ENCODE results near the gene SRSF7.
"Not testable (repeated sequence)": the region's sequence is repeated elsewhere in the genome, so short reads cannot be mapped to it uniquely, and the experiment has no call there.

SRSF7 gene

DNA sequence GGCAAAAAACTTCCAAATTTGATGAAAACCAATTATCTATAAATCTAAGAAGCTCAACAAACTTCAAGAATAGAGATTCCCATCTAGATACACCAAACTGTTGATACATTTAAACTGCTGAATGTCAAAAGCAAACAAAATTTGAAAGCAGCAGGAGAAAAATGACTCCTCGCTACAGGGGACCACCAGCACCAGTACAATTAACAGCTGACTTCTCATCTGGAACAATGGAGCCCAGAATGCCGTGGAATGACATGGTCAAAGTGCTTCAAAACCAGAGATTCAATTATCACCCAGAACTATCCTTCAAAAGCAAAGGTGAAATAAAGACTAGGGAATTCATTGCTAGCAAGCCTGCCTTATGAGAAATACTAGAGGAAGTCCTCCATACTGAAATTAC, 11.6 kb downstream of the SRSF7 start:
- Histone ChIP-seq H3K36me3 (peaks cover 72% of the 10 kb centered on the region), H3K27me3 (no peaks in the 10 kb centered on the region), H3K9me3 (no peaks in the 10 kb centered on the region), H3K4me3 (ENCODE audit: low read depth, low read length) (no peak overlapping the region), H3K4me1 (peaks cover 4% of the 10 kb centered on the region; the same call in 1 of the 2 replicates)
- TF ChIP-seq, protein P1, sequence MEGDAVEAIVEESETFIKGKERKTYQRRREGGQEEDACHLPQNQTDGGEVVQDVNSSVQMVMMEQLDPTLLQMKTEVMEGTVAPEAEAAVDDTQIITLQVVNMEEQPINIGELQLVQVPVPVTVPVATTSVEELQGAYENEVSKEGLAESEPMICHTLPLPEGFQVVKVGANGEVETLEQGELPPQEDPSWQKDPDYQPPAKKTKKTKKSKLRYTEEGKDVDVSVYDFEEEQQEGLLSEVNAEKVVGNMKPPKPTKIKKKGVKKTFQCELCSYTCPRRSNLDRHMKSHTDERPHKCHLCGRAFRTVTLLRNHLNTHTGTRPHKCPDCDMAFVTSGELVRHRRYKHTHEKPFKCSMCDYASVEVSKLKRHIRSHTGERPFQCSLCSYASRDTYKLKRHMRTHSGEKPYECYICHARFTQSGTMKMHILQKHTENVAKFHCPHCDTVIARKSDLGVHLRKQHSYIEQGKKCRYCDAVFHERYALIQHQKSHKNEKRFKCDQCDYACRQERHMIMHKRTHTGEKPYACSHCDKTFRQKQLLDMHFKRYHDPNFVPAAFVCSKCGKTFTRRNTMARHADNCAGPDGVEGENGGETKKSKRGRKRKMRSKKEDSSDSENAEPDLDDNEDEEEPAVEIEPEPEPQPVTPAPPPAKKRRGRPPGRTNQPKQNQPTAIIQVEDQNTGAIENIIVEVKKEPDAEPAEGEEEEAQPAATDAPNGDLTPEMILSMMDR (IDR thresholded peaks at IDR 0.05; ENCODE audit: low read depth, low read length): no peak
- no peak for DNase-seq

DNA sequence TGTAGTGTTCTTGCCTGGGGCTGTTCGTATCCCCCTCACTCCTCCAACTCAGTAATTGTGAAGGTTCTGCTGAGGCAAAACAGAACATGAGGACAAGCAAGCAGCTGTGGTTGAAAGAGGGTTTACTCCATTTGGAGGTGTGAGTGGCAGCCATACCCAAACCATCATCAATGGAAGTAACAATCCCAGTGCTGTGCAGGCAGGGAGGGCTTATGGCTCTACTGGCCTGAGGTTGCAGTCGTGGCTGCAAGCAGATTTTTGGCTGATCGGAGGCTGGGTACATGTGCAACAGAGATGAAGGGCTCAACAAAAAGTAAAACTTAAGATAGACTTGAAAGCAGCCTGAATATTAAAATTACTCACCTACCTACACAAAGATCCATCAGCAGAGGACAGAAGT, 13.2 kb downstream of the SRSF7 start:
- no peak overlapping the region for H3K4me3 ChIP-seq (ENCODE audit: low read depth, low read length)
- H3K27me3 ChIP-seq: no peaks in the 10 kb centered on the region
- TF ChIP-seq, protein P1 (IDR thresholded peaks at IDR 0.05; ENCODE audit: low read depth, low read length): no peak
- no peak for DNase-seq
- H3K4me1 ChIP-seq: no peaks in the 10 kb centered on the region
- H3K36me3 ChIP-seq: peaks cover 65% of the 10 kb centered on the region
- no peaks in the 10 kb centered on the region for H3K9me3 ChIP-seq

DNA sequence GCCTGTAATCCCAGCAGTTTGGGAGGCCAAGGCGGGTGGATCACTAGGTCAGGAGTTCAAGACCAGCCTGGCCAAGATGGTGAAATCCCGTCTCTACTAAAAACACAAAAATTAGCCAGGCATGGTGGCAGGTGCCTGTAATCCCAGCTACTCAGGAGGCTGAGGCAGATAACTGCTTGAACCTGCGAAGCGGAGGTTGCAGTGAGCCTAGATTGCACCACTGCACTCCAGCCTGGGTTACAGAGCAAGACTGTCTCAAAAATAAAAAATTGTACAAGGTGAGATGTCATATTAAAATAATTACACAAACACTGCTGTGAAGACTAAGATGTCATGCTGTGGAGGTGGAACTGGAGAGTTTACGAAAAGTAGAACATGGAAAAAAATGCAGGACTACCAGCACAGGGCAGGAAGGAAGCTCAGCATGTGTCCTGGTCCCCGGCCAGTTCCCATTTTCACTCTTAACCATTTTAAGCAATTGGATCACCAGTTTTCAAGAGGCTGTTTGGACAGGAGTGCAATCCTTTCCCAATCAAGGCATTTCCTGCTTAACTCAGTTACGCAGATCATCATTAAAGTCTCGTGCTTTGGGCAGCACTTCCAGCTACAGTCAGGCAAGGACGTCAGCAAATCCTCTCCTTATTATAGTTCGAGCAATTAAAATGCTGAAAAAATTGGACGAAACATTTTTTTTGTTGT, 14.0 kb downstream of the SRSF7 start:
- not testable (repeated sequence) for H3K4me3 ChIP-seq (ENCODE audit: low read depth, low read length); H3K4me1 ChIP-seq; DNase-seq; H3K9me3 ChIP-seq; H3K27me3 ChIP-seq
- H3K36me3 ChIP-seq: peaks cover 57% of the 10 kb centered on the region

DNA sequence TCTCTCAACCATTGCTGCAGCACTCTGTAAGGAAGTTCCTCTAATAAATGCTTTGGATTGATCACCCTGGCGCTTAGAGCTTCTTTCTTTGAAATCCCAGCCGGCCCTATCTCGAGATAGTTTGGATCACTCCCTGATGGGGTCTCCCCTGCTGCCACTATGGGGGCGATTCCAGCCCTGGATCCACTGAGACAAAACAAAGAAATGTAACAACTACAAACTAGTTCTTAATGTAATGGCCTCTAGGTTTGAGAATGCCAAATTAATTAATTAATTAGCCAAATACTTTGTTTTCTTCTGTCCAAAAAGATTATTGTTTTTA, 15.2 kb downstream of the SRSF7 start:
- Histone ChIP-seq H3K4me1 (no peaks in the 10 kb centered on the region), H3K9me3 (no peaks in the 10 kb centered on the region), H3K27me3 (no peaks in the 10 kb centered on the region), H3K36me3 (peaks cover 52% of the 10 kb centered on the region), H3K4me3 (ENCODE audit: low read depth, low read length) (no peak overlapping the region)
- no peak for DNase-seq
- TF ChIP-seq, protein P1 (IDR thresholded peaks at IDR 0.05; ENCODE audit: low read depth, low read length): no peak

DNA sequence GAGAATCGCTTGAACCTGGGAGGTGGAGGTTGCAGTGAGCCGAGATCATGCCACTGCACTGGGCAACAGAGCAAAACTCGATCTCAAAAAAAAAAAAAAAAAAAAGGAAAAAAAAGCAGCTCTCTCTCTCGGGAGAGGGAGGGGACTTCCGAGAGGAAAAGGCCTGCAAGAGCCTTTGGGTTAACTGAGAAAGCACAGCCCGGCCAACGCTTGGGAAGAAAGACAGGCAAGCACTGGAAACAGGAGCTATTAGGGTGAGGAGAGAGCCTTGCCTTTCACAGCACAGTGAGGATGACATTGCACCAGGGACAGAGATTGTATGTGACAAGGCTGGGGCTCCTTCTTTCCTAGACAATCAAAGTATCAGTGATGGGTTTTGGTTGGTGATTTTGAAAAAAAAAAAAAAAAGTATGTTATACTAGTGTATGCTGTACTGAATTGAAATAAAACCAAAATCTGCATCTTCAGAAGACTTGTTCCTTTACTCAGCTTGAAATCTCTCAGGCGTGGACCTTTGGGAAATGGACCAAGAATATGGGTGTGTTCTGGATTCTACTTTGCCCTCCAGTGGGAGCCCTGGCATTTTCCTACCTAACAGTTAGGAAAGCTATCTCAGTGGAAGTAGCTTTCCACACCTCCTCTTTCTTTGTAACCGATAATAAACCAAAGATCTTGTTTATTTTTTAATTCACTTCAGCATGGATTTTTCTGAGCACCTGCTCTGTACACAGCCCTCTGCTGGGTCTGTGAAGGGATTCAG, 16.7 kb downstream of the SRSF7 start:
- peaks cover 39% of the 10 kb centered on the region for H3K36me3 ChIP-seq
- H3K4me1 ChIP-seq: no peaks in the 10 kb centered on the region
- H3K27me3 ChIP-seq: no peaks in the 10 kb centered on the region
- no peak for DNase-seq
- no peak overlapping the region for H3K4me3 ChIP-seq (ENCODE audit: low read depth, low read length)
- H3K9me3 ChIP-seq: no peaks in the 10 kb centered on the region
- TF ChIP-seq, protein P1 (IDR thresholded peaks at IDR 0.05; ENCODE audit: low read depth, low read length): no peak

DNA sequence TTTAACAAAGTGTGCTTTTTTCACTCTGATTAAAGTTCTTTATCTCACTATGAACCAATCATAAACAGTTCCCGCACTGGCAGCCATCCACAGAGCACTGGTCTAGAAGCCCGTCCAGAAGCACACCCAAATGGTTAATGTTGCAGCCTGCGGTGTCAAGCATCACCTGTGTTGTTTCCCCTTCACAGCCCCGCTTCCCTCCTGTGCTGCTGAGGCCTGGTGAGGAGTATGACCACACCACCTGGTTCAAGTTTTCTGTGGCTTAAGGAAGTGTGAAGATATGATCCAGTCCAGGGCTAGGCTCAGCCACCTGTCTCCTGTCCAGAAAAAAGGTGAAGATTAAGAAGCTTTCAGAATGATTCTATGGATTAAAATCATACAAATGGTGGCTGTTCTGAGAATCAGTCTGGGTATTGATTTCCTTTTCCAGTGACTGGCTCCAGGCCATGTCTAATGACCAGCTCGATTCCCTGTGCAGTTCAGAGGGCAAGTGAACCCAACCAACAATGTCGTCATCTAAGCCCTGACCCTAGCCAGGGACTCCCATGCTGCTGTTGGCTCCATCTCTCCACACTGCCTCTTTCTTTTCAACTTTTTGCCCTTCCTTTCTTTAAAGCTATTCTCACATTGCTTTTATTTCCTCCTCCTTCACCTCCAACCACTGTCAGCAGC, 17.7 kb downstream of the SRSF7 start:
- Histone ChIP-seq H3K4me1 (no peaks in the 10 kb centered on the region), H3K9me3 (no peaks in the 10 kb centered on the region), H3K36me3 (peaks cover 31% of the 10 kb centered on the region), H3K27me3 (no peaks in the 10 kb centered on the region), H3K4me3 (ENCODE audit: low read depth, low read length) (no peak overlapping the region)
- TF ChIP-seq, protein P1 (IDR thresholded peaks at IDR 0.05; ENCODE audit: low read depth, low read length): no peak
- DNase-seq: no peak
